ENCODE data around the gene ARG2. TPM values are rescaled to one million over a fixed set of nuclear protein-coding genes. Genes with fewer than 3 reads are reported as not detected.

The ARG2 gene
- total and polyA plus RNA-seq, 10 of the 15 experiments (the other 5 are each of a cell fraction or from before 2014, with no cell fraction given): 0.48 to 7.8 (median 1.1) TPM

DNA sequence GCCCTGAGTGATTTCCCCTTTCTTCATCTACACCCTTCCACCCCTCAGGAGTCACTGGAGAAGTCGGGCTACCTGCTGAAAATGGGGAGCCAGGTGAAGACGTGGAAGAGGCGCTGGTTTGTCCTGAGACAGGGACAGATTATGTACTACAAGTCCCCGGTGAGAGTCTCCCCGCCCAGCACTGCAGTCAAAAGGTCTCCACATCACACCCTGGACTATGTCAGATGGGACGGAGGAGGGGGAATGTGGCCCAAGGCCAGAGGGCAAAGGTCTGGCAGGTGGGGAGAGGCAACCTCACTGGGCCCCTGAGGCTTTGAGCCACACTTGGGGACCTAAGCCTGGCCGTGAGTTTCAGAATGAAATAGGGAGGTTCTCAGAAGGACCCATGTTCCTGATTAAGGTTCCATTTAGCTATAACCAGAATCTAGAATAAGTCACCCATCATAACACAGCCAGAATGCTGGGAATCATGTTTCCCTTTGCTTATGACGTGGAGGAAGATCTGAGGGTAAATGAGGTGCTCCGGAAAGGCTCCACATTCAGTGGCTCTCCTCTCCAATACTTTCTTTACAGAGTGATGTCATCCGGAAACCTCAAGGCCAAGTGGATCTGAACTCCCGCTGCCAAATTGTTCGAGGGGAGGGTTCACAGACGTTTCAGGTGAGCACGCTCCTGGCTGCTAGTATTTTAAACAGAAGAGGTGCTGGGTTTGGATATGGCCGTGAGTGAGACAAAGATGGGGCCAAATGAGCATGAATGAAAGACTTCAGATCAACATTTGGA lies 46.3 kb upstream of the ARG2 start (continued):
- TF ChIP-seq RELB (IDR thresholded peaks at IDR 0.05; ENCODE audit: low read depth): no peak
- TF ChIP-seq RELA (IDR thresholded peaks at IDR 0.05; ENCODE audit: borderline replicate concordance, partially characterized antibody): no peak

DNA sequence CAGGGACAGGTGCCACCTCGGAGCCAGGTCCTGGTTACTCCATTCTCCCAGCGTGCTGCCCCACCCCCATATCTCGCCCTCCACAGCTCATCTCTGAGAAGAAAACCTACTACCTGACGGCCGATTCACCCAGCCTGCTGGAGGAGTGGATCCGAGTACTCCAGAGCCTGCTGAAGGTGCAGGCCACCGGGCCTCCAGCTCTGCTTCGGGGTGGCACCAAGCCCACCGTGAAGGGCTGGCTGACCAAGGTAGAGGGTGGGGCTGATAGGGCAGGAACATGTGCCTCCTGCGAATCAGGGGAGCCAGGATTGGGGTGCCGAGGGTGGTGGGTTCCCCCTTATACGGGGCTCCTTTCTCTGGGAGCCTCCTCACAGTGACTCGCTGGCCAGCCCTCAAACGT lies 45.6 kb upstream of the ARG2 start:
- SMC1A ChIA-PET (ENCODE audit: uncharacterized antibody, unreplicated experiment): interaction anchor here (1.8 to 6.1 kb wide), 2 partner anchors 147 to 154 kb away, joined by 5 to 185 read pairs; no protein-coding TSS in a partner anchor
- intact Hi-C loops (cut with micrococcal nuclease; ENCODE audit: unreplicated experiment): no loop called here
- TF ChIP-seq, protein P1, sequence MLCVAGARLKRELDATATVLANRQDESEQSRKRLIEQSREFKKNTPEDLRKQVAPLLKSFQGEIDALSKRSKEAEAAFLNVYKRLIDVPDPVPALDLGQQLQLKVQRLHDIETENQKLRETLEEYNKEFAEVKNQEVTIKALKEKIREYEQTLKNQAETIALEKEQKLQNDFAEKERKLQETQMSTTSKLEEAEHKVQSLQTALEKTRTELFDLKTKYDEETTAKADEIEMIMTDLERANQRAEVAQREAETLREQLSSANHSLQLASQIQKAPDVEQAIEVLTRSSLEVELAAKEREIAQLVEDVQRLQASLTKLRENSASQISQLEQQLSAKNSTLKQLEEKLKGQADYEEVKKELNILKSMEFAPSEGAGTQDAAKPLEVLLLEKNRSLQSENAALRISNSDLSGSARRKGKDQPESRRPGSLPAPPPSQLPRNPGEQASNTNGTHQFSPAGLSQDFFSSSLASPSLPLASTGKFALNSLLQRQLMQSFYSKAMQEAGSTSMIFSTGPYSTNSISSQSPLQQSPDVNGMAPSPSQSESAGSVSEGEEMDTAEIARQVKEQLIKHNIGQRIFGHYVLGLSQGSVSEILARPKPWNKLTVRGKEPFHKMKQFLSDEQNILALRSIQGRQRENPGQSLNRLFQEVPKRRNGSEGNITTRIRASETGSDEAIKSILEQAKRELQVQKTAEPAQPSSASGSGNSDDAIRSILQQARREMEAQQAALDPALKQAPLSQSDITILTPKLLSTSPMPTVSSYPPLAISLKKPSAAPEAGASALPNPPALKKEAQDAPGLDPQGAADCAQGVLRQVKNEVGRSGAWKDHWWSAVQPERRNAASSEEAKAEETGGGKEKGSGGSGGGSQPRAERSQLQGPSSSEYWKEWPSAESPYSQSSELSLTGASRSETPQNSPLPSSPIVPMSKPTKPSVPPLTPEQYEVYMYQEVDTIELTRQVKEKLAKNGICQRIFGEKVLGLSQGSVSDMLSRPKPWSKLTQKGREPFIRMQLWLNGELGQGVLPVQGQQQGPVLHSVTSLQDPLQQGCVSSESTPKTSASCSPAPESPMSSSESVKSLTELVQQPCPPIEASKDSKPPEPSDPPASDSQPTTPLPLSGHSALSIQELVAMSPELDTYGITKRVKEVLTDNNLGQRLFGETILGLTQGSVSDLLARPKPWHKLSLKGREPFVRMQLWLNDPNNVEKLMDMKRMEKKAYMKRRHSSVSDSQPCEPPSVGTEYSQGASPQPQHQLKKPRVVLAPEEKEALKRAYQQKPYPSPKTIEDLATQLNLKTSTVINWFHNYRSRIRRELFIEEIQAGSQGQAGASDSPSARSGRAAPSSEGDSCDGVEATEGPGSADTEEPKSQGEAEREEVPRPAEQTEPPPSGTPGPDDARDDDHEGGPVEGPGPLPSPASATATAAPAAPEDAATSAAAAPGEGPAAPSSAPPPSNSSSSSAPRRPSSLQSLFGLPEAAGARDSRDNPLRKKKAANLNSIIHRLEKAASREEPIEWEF (IDR thresholded peaks at IDR 0.05; ENCODE audit: insufficient replicate concordance, low read depth, low read length): no peak
- TF ChIP-seq ZSCAN29 (IDR thresholded peaks at IDR 0.05) (no peak), FOS (IDR thresholded peaks at IDR 0.05; ENCODE audit: borderline replicate concordance, extremely low read depth, insufficient read length) (no peak), CHD4 (IDR thresholded peaks at IDR 0.05) (no peak), RBBP5 (conservative IDR thresholded peaks at IDR 0.05) (no peak), POU2F2 (IDR thresholded peaks at IDR 0.05; ENCODE audit: borderline replicate concordance, low read depth, low read length) (no peak), SP1 (IDR thresholded peaks at IDR 0.05; ENCODE audit: low read depth, low read length) (no peak)
- TF ChIP-seq, protein P2, sequence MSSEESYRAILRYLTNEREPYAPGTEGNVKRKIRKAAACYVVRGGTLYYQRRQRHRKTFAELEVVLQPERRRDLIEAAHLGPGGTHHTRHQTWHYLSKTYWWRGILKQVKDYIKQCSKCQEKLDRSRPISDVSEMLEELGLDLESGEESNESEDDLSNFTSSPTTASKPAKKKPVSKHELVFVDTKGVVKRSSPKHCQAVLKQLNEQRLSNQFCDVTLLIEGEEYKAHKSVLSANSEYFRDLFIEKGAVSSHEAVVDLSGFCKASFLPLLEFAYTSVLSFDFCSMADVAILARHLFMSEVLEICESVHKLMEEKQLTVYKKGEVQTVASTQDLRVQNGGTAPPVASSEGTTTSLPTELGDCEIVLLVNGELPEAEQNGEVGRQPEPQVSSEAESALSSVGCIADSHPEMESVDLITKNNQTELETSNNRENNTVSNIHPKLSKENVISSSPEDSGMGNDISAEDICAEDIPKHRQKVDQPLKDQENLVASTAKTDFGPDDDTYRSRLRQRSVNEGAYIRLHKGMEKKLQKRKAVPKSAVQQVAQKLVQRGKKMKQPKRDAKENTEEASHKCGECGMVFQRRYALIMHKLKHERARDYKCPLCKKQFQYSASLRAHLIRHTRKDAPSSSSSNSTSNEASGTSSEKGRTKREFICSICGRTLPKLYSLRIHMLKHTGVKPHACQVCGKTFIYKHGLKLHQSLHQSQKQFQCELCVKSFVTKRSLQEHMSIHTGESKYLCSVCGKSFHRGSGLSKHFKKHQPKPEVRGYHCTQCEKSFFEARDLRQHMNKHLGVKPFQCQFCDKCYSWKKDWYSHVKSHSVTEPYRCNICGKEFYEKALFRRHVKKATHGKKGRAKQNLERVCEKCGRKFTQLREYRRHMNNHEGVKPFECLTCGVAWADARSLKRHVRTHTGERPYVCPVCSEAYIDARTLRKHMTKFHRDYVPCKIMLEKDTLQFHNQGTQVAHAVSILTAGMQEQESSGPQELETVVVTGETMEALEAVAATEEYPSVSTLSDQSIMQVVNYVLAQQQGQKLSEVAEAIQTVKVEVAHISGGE (CRISPR knock-in tag; IDR thresholded peaks at IDR 0.05): no peak

More for the DNA sequence above, 45.6 kb upstream of the ARG2 start:
- Histone ChIP-seq H3K4me3 (no peak overlapping the region), H3K79me2 (ENCODE audit: control insufficient read depth, insufficient read depth, low read length) (no peaks in the 10 kb centered on the region), H4K20me1 (ENCODE audit: control insufficient read depth, insufficient read depth) (peaks cover 2% of the 10 kb centered on the region; the same call in 1 of the 2 replicates), H2AFZ (ENCODE audit: control insufficient read depth, low read depth, low read length) (no peak overlapping the region), H3K9ac (ENCODE audit: control insufficient read depth, insufficient read depth, low read length) (no peak overlapping the region), H3K27me3 (replicated peaks in 1 of 2; ENCODE audit: control insufficient read depth in 2 of 2, insufficient read depth in 2 of 2, low read length in 1 of 2) (no peaks in the 10 kb centered on the region), H3K36me3 (ENCODE audit: control insufficient read depth in 2 of 2, insufficient read depth in 2 of 2, low read length in 1 of 2) (no peaks in the 10 kb centered on the region), H3K9me3 (replicated peaks; ENCODE audit: control insufficient read depth, insufficient read depth, low read length) (no peaks in the 10 kb centered on the region), H3K4me2 (ENCODE audit: control insufficient read depth, insufficient read depth) (no peak overlapping the region), H3K4me1 (ENCODE audit: control insufficient read depth, insufficient read depth, low read length) (no peaks in the 10 kb centered on the region), H3K27ac (ENCODE audit: control insufficient read depth, insufficient read depth) (no peak overlapping the region)
- in situ Hi-C loops (cut with MboI): no loop called here
- ATAC-seq: no peak
- ChIA-PET POLR2A (no interaction called here), RAD21 (ENCODE audit: unreplicated experiment) (interaction anchor here (1.0 kb wide), 1 partner anchor 147 kb away, joined by 4 read pairs; no protein-coding TSS in a partner anchor), CTCF (interaction anchor here (7.5 to 27.6 kb wide), 2 partner anchors 10 to 150 kb away, joined by 61 to 583 read pairs; no protein-coding TSS in a partner anchor)
- WGBS (ENCODE audit: insufficient coverage, insufficient replicate concordance, low lambda C conversion rate, missing lambda C conversion rate): 33% methylated on average over 14 of the region's 14 CpGs
- BruUV-seq (replicated peaks): no TSS peak
- no peak for DNase-seq (ENCODE audit: low read depth, low spot score)
- no peak for FAIRE-seq
